ENCODE measurements around the gene HEG1. TPM values are rescaled to one million over a fixed set of nuclear protein-coding genes. Genes with fewer than 3 reads are reported as not detected.

The HEG1 gene
- total and polyA plus RNA-seq, 2 experiments from 2014 or later: 1.8 to 8.8 TPM

DNA sequence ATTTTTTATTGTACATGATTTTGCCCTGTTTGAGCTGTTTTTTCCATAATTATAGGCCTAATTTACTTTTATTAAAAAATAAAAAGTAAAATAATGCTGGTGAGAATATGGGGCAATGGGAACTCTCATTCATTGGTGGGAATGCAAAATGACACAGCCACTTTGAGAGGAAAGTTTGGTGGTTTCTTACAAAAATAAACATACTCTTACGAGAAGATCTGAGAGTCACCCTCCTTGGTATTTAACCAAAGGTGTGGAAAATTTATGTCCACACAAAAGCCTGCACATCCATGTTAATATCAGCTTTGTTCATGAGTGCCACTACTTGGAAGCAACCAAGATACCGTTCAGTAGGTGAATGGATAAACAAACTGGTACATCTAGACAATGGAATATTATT is 131.1 kb downstream of the HEG1 start:
- Histone ChIP-seq H3K79me2 (replicated peaks; ENCODE audit: insufficient read depth) (no peaks in the 10 kb centered on the region), H3K4me2 (no peak overlapping the region), H3F3A (replicated peaks; ENCODE audit: low read depth) (no peaks in the 10 kb centered on the region), H3K9me2 (ENCODE audit: insufficient read depth) (no peaks in the 10 kb centered on the region), H3K27ac (ENCODE audit: low read depth) (no peak overlapping the region), H3K4me1 (ENCODE audit: insufficient read depth) (no peaks in the 10 kb centered on the region), H3K4me3 (no peak overlapping the region), H3K36me3 (ENCODE audit: insufficient read depth) (no peaks in the 10 kb centered on the region), H4K20me1 (replicated peaks; ENCODE audit: insufficient read depth) (no peaks in the 10 kb centered on the region), H3K27me3 (ENCODE audit: insufficient read depth) (no peaks in the 10 kb centered on the region), H2AFZ (no peak overlapping the region)
- no peak for ATAC-seq
- H3K27me3 Mint-ChIP-seq (ENCODE audit: insufficient read depth, low read depth, poor library complexity): no peaks in the 10 kb centered on the region
- no peaks in the 10 kb centered on the region; the same call in 2 of the 3 replicates for H3K4me1 Mint-ChIP-seq
- H3K27ac Mint-ChIP-seq: no peak overlapping the region
- no peak overlapping the region for H3K4me3 Mint-ChIP-seq
- no peaks in the 10 kb centered on the region for H3K36me3 Mint-ChIP-seq (ENCODE audit: low read depth)
- TF ChIP-seq ETS1 (IDR thresholded peaks at IDR 0.05) (no peak), ZNF114 (CRISPR knock-in tag; IDR thresholded peaks at IDR 0.05) (no peak), STAT1 (IDR thresholded peaks at IDR 0.05; ENCODE audit: unreplicated experiment) (no peak), EZH2phosphoT487 (IDR thresholded peaks at IDR 0.05; ENCODE audit: unreplicated experiment) (no peak), POLR2AphosphoS5 (IDR thresholded peaks at IDR 0.05; ENCODE audit: low read depth) (no peak), ZNF462 (CRISPR knock-in tag; IDR thresholded peaks at IDR 0.05) (no peak), CREB1 (CRISPR knock-in tag; IDR thresholded peaks at IDR 0.05; ENCODE audit: low read depth) (no peak), ZNF331 (CRISPR knock-in tag; IDR thresholded peaks at IDR 0.05; ENCODE audit: low read depth) (no peak), JUNB (IDR thresholded peaks at IDR 0.05; ENCODE audit: unreplicated experiment) (no peak), NANOG (IDR thresholded peaks at IDR 0.05; ENCODE audit: borderline replicate concordance) (no peak), EZH2 (IDR thresholded peaks at IDR 0.05; ENCODE audit: low read depth, unreplicated experiment) (no peak)
- TF ChIP-seq, protein P1, sequence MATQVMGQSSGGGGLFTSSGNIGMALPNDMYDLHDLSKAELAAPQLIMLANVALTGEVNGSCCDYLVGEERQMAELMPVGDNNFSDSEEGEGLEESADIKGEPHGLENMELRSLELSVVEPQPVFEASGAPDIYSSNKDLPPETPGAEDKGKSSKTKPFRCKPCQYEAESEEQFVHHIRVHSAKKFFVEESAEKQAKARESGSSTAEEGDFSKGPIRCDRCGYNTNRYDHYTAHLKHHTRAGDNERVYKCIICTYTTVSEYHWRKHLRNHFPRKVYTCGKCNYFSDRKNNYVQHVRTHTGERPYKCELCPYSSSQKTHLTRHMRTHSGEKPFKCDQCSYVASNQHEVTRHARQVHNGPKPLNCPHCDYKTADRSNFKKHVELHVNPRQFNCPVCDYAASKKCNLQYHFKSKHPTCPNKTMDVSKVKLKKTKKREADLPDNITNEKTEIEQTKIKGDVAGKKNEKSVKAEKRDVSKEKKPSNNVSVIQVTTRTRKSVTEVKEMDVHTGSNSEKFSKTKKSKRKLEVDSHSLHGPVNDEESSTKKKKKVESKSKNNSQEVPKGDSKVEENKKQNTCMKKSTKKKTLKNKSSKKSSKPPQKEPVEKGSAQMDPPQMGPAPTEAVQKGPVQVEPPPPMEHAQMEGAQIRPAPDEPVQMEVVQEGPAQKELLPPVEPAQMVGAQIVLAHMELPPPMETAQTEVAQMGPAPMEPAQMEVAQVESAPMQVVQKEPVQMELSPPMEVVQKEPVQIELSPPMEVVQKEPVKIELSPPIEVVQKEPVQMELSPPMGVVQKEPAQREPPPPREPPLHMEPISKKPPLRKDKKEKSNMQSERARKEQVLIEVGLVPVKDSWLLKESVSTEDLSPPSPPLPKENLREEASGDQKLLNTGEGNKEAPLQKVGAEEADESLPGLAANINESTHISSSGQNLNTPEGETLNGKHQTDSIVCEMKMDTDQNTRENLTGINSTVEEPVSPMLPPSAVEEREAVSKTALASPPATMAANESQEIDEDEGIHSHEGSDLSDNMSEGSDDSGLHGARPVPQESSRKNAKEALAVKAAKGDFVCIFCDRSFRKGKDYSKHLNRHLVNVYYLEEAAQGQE (IDR thresholded peaks at IDR 0.05; ENCODE audit: unreplicated experiment): no peak
- TF ChIP-seq, protein P2, sequence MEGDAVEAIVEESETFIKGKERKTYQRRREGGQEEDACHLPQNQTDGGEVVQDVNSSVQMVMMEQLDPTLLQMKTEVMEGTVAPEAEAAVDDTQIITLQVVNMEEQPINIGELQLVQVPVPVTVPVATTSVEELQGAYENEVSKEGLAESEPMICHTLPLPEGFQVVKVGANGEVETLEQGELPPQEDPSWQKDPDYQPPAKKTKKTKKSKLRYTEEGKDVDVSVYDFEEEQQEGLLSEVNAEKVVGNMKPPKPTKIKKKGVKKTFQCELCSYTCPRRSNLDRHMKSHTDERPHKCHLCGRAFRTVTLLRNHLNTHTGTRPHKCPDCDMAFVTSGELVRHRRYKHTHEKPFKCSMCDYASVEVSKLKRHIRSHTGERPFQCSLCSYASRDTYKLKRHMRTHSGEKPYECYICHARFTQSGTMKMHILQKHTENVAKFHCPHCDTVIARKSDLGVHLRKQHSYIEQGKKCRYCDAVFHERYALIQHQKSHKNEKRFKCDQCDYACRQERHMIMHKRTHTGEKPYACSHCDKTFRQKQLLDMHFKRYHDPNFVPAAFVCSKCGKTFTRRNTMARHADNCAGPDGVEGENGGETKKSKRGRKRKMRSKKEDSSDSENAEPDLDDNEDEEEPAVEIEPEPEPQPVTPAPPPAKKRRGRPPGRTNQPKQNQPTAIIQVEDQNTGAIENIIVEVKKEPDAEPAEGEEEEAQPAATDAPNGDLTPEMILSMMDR (conservative IDR thresholded peaks at IDR 0.05; ENCODE audit: low read depth in 2 of 2): no peak
- no peaks in the 10 kb centered on the region for H3K9me3 Mint-ChIP-seq
- DNase-seq (ENCODE audit: low spot score): no peak
